T-cell (primary cell): ENCODE results near the gene OR56A4. TPM values are rescaled to one million over a fixed set of nuclear protein-coding genes. Genes with fewer than 3 reads are reported as not detected.

Experiments
- ATAC-seq, 4 experiments: fragments of 200-7000 bp in 3 of 4; fragments of 150-1000 bp in 1 of 4; cut with Tn5 transposase; replicated peaks in 1 of 4; 1 replicate in 3 of 4; 2 replicates in 1 of 4; pipeline ENCODE4 v1.10.0; 2021; ENCODE audit warnings: moderate library complexity in 3 of 4, mild to moderate bottlenecking in 2 of 4, moderate number of reproducible peaks in 1 of 4
- CTCF ChIA-PET, 2 donors: fragments of 300-600 bp; sonication (Branson Sonifier 250); formaldehyde crosslinking; loops; one replicate each; lab custom pipeline; 2022; ENCODE audit warnings: antibody characterized with exemption in 2 of 2; lab: Charles Lee
- POLR2A ChIA-PET, 2 donors: fragments of 300-600 bp; sonication (Branson Sonifier 250); formaldehyde crosslinking; loops; one replicate each; lab custom pipeline; 2022; ENCODE audit warnings: antibody characterized with exemption in 2 of 2; lab: Charles Lee
- DNase-seq, 35 experiments: peaks; one replicate each; pipeline versions ENCODE4 v3.0.0 to v3.0.0-alpha.2; 2013 to 2023
- H3K27ac ChIP-seq: one replicate; pipeline ENCODE4 v1.5.1; 2013; ENCODE audit warnings: low read length
- H3K27me3 ChIP-seq, 2 experiments: replicated peaks in 1 of 2; 1 replicate in 1 of 2; 2 replicates in 1 of 2; pipeline versions ENCODE4 v1.6.1 to v1.7.0; 2013; ENCODE audit warnings: low read length in 1 of 2, mixed read lengths in 1 of 2; ENCODE audit not compliant: control insufficient read depth in 2 of 2, insufficient read depth in 2 of 2; ENCODE audit errors: extremely low read depth in 1 of 2
- H3K36me3 ChIP-seq, 2 donors: 1 replicate in 1 of 2; 2 replicates in 1 of 2; pipeline versions ENCODE4 v1.6.1 to v1.7.0; 2013; ENCODE audit warnings: low read length in 1 of 2; ENCODE audit not compliant: control insufficient read depth in 2 of 2, insufficient read depth in 1 of 2; ENCODE audit errors: extremely low read depth in 1 of 2
- H3K4me1 ChIP-seq, 2 experiments: 1 replicate in 1 of 2; 2 replicates in 1 of 2; pipeline versions ENCODE4 v1.6.1 to v1.7.0; 2013; ENCODE audit warnings: low read length in 2 of 2, mixed read lengths in 1 of 2; ENCODE audit not compliant: insufficient read depth in 2 of 2, control insufficient read depth in 1 of 2; ENCODE audit errors: extremely low read depth in 1 of 2
- H3K4me3 ChIP-seq, 2 donors: 1 replicate in 1 of 2; 2 replicates in 1 of 2; pipeline versions ENCODE4 v1.5.1 to v1.7.0; 2013; ENCODE audit warnings: mild to moderate bottlenecking in 2 of 2, low read length in 1 of 2, moderate library complexity in 1 of 2; ENCODE audit not compliant: control insufficient read depth in 1 of 2; ENCODE audit errors: extremely low read depth in 1 of 2
- H3K9me3 ChIP-seq: 2 replicates; pipeline ENCODE4 v1.7.0; 2013
- H3K27ac Mint-ChIP-seq, 2 donors: one replicate each; pipeline ENCODE4 v1.8.0; 2020 to 2021; ENCODE audit warnings: mild to moderate bottlenecking in 2 of 2, mixed read lengths in 2 of 2
- H3K27me3 Mint-ChIP-seq, 2 donors: one replicate each; pipeline ENCODE4 v1.8.0; 2021 to 2022; ENCODE audit warnings: mixed read lengths in 2 of 2
- H3K36me3 Mint-ChIP-seq: one replicate; pipeline ENCODE4 v1.8.0; 2021; ENCODE audit warnings: mixed read lengths
- H3K4me1 Mint-ChIP-seq, 3 donors: one replicate each; pipeline ENCODE4 v1.8.0; 2020 to 2022; ENCODE audit warnings: mixed read lengths in 3 of 3, mild to moderate bottlenecking in 1 of 3
- H3K4me3 Mint-ChIP-seq, 3 donors: one replicate each; pipeline ENCODE4 v1.8.0; 2020 to 2022; ENCODE audit warnings: mild to moderate bottlenecking in 3 of 3, mixed read lengths in 3 of 3, moderate library complexity in 3 of 3
- H3K9me3 Mint-ChIP-seq, 3 donors: one replicate each; pipeline ENCODE4 v1.8.0; 2020 to 2022; ENCODE audit warnings: mixed read lengths in 3 of 3
- WGBS: methylation state at CpG from one replicate; pipeline ENCODE4 v1.1.5; 2013; ENCODE audit warnings: missing lambda C conversion rate; ENCODE audit not compliant: insufficient coverage; 5-methylcytosine and 5-hydroxymethylcytosine counted together
- total RNA-seq, 35 experiments: library from RNA in 6 of 35; stranded (reverse) in 6 of 35; fragments of 120-200 nt in 1 of 35; gene quantifications; one replicate each; pipeline versions ENCODE4 v1.2.1 to v1.2.4 and lab custom pipeline; 2013 to 2026

Gene OR56A4
- total RNA-seq, 5 donors from 2014 or later (not counting 1 experiment from before 2014, with no cell fraction given) = 0.07 to 0.09 TPM; not detected in 3

DNA sequence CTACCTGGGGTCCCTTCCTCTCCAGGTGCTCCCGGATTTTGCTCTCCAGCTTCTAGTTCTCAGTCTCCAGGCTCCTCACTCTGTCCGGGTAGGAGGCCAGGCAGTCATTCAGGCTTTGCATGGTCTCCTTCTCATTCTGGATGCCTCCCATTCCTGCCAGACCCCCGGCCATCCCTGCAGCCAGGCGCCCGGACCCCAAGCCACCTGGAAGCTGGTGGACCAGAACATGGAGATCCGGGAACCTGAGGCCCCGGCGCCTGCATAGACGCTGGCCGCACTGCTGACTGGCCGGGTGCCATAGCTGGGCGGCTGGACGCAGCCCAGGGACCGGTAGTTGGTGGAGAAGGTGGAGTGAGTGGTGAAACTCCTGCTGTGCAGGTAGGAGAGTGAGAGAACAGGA lies 12.0 kb downstream of the OR56A4 start:
- Mint-ChIP-seq H3K36me3 (no peaks in the 10 kb centered on the region), H3K27me3 (peaks cover 8 to 20% of the 10 kb centered on the region in 2 donors), H3K4me1 (no peaks in the 10 kb centered on the region), H3K4me3 (no peak overlapping the region), H3K27ac (no peak overlapping the region), H3K9me3 (no peaks in the 10 kb centered on the region)
- Histone ChIP-seq H3K9me3 (no peaks in the 10 kb centered on the region), H3K27ac (no peak overlapping the region), H3K27me3 (no peaks in the 10 kb centered on the region), H3K4me3 (no peak overlapping the region), H3K36me3 (no peaks in the 10 kb centered on the region), H3K4me1 (no peaks in the 10 kb centered on the region)
- ATAC-seq (no peak), DNase-seq (no peak)
- 86% methylated on average over 8 of the region's 14 CpGs for WGBS
- ChIA-PET POLR2A (no interaction called here), CTCF (no interaction called here)

DNA sequence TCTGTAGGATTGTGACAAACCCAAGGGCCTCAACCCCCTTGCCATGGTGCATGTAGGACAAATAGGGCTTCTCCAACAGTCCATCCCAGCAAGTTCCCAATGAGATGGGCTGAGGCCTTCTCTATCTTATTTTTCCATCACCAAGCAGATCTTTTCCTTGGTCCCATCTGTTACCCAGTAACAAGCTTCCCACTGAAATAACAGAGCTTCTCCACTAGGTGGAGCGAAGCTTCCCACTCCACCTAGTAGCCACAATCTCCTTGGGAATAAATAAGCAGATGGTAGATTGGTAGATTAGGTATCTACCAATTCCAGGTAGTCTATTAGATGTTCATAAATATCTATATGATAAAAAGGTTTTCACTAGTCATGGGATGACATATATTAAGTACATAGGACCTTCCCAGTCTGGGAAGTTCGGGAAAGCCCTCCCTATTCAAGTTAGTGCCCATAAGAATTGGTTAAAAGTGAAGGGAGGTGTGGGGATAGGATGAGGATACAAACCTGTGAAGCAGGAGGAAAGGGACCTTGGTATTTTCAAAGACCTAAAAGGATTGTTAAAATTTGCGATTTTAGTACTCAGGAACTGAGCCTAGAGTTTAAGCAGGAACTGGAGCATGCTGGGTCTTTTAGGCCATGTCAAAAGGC lies 14.0 kb downstream of the OR56A4 start:
- H3K27me3 ChIP-seq = no peaks in the 10 kb centered on the region
- Mint-ChIP-seq H3K27me3 (peaks cover 7 to 23% of the 10 kb centered on the region in 2 donors), H3K9me3 (peaks cover 0 to 1% (median 0%) of the 10 kb centered on the region in 3 donors), H3K4me3 (no peak overlapping the region), H3K36me3 (no peaks in the 10 kb centered on the region), H3K27ac (no peak overlapping the region), H3K4me1 (no peaks in the 10 kb centered on the region)
- H3K36me3 ChIP-seq = no peaks in the 10 kb centered on the region
- H3K4me3 ChIP-seq = no peak overlapping the region
- POLR2A ChIA-PET = no interaction called here
- ATAC-seq (no peak), DNase-seq (peak in 1 of 35 experiments; percentile 2)
- no peaks in the 10 kb centered on the region for H3K4me1 ChIP-seq
- WGBS = 50% methylated on average over 1 of the region's 3 CpGs
- H3K9me3 ChIP-seq = no peaks in the 10 kb centered on the region
- no peak overlapping the region for H3K27ac ChIP-seq
- CTCF ChIA-PET = interaction anchor here in 1 of 2 donors (0.6 to 1.0 kb wide), 2 partner anchors 358 to 368 kb away, joined by 3 read pairs; no protein-coding TSS in a partner anchor

DNA sequence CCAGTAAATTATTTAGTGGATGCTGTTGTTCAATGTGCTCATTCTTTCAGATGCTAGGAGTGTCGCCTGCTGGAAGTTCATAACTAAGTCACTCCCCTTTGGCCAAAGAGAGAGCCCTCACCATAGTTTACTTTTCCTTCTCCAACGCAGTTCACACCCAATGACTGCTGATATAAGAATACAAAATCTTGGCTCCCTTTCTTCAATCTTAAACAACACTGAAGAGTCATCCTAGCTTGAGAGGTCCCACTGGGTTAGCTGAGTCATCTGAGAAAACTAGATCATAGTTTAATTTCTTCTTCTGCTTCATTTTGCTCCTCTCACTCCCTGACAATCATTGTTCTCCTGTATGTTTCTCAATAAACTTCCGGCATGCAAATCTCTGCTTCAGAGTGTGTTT lies 14.6 kb downstream of the OR56A4 start:
- Histone ChIP-seq H3K4me3 (no peak overlapping the region), H3K4me1 (no peaks in the 10 kb centered on the region), H3K27ac (no peak overlapping the region), H3K27me3 (no peaks in the 10 kb centered on the region), H3K36me3 (no peaks in the 10 kb centered on the region), H3K9me3 (no peaks in the 10 kb centered on the region)
- ChIA-PET POLR2A (no interaction called here), CTCF (interaction anchor here in 1 of 2 donors (0.6 to 1.0 kb wide), 2 partner anchors 359 to 369 kb away, joined by 3 read pairs; no protein-coding TSS in a partner anchor)
- ATAC-seq (no peak), DNase-seq (no peak)
- peaks cover 0 to 3% (median 0%) of the 10 kb centered on the region in 3 donors for H3K9me3 Mint-ChIP-seq
- peaks cover 9 to 24% of the 10 kb centered on the region in 2 donors for H3K27me3 Mint-ChIP-seq
- no peak overlapping the region for H3K27ac Mint-ChIP-seq
- no peak overlapping the region for H3K4me3 Mint-ChIP-seq
- WGBS = 90% methylated on average over 2 of the region's 3 CpGs
- H3K36me3 Mint-ChIP-seq = no peaks in the 10 kb centered on the region
- H3K4me1 Mint-ChIP-seq = no peaks in the 10 kb centered on the region

DNA sequence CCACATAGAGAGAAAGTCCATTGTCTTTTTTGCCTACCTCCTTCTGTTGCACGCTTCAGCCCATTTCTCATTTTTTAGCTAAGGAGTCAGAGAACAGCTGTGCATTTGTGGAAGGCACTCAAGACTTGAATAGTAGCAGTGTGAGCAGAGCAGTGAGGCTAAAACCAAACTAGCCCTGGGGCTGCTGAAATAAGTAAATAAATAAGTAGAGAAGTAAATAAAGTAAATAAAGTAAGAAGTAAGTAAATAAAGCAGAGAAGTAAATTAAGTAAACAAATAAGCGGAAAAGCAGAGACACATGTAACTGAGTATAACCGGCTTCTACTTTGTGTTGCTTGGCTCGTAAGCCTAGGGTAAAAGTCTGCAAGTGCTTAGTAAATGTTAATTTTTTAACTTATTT lies 17.5 kb downstream of the OR56A4 start:
- H3K4me1 ChIP-seq = no peaks in the 10 kb centered on the region
- H3K27ac Mint-ChIP-seq = no peak overlapping the region
- H3K27ac ChIP-seq = no peak overlapping the region
- 79% methylated on average over 2 of the region's 4 CpGs for WGBS
- H3K27me3 Mint-ChIP-seq = peaks cover 16 to 30% of the 10 kb centered on the region in 2 donors
- H3K27me3 ChIP-seq = no peaks in the 10 kb centered on the region
- no peaks in the 10 kb centered on the region for H3K4me1 Mint-ChIP-seq
- ATAC-seq = no peak
- POLR2A ChIA-PET = no interaction called here
- no peak overlapping the region for H3K4me3 Mint-ChIP-seq
- no peak for DNase-seq
- no peaks in the 10 kb centered on the region for H3K9me3 ChIP-seq
- no peaks in the 10 kb centered on the region for H3K36me3 ChIP-seq
- CTCF ChIA-PET = no interaction called here
- H3K36me3 Mint-ChIP-seq = no peaks in the 10 kb centered on the region
- H3K4me3 ChIP-seq = no peak overlapping the region
- peaks cover 0 to 3% (median 0%) of the 10 kb centered on the region in 3 donors for H3K9me3 Mint-ChIP-seq

DNA sequence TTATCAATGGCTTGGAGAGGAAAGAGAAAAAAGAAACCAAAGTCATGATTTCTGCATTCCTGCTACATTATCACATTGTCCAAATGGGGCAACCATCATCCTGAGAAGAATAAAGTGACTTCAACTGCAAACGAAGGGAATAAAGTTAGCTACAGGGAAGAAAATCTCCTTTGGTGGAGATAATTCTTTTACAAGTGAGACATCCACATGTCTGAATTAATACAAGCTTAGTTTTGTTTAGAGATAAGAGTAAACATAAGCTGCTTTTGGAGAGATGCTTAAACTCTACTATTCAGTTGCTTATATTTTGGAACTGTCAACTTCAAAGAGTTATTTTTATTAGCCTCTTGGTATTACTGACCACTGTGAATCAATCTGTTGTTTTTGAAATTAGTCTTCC lies 19.9 kb downstream of the OR56A4 start, which contains the start of gene OR52L1:
OR52L1 (minus strand) TSS at position 101 of the 400 bp plus-strand sequence; CDS start at position 46, 55 bp downstream.
- ATAC-seq (no peak), DNase-seq (no peak)
- H3K4me1 Mint-ChIP-seq = no peaks in the 10 kb centered on the region
- Histone ChIP-seq H3K4me3 (no peak within 1 kb of the TSS), H3K9me3 (no peaks in the 10 kb centered on the region), H3K27me3 (peaks cover 0 to 10% of the 10 kb centered on the region in 2 experiments), H3K27ac (no peak within 1 kb of the TSS), H3K36me3 (no peaks in the 10 kb centered on the region), H3K4me1 (no peaks in the 10 kb centered on the region)
- ChIA-PET CTCF (no interaction called here), POLR2A (no interaction called here)
- peaks cover 0 to 3% (median 0%) of the 10 kb centered on the region in 3 donors for H3K9me3 Mint-ChIP-seq
- no peak within 1 kb of the TSS for H3K27ac Mint-ChIP-seq
- no CpG with 5 or more reads among the region's 1 CpG for WGBS
- H3K27me3 Mint-ChIP-seq = peaks cover 28 to 44% of the 10 kb centered on the region in 2 donors
- H3K4me3 Mint-ChIP-seq = no peak within 1 kb of the TSS
- no peaks in the 10 kb centered on the region for H3K36me3 Mint-ChIP-seq

DNA sequence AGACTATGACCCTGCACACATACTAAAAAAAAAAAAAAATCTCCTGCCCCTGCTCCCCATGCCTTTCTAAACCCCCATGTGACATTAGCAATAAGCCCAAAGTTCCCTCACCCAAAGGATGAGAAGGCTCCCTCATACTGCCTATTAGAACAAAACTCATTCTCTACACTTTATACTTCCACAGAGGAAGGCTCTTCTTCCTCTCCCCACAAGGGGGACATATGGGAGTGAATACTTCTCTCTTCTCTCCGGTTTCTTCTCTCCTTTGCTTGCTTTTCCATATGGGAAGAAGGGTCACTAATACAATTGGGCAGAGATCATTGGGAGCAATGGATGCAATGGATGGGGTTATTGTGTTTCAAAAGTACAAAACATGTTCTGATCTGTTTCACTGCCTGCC lies 23.3 kb downstream of the OR56A4 start:
- Mint-ChIP-seq H3K4me1 (no peaks in the 10 kb centered on the region), H3K27me3 (peaks cover 24 to 41% of the 10 kb centered on the region in 2 donors), H3K36me3 (no peaks in the 10 kb centered on the region), H3K9me3 (peaks cover 7 to 25% (median 13%) of the 10 kb centered on the region in 3 donors), H3K4me3 (no peak overlapping the region), H3K27ac (no peak overlapping the region)
- no peaks in the 10 kb centered on the region for H3K4me1 ChIP-seq
- H3K9me3 ChIP-seq = no peaks in the 10 kb centered on the region
- peaks cover 0 to 12% of the 10 kb centered on the region in 2 experiments for H3K27me3 ChIP-seq
- H3K27ac ChIP-seq = no peak overlapping the region
- ATAC-seq (no peak), DNase-seq (no peak)
- ChIA-PET POLR2A (no interaction called here), CTCF (no interaction called here)
- H3K4me3 ChIP-seq = no peak overlapping the region
- WGBS = no CpG with 5 or more reads among the region's 1 CpG
- H3K36me3 ChIP-seq = no peaks in the 10 kb centered on the region
